ENCODE measurements around the gene MERTK. TPM values are rescaled to one million over a fixed set of nuclear protein-coding genes. Genes with fewer than 3 reads are reported as not detected.

The MERTK gene
- total and polyA plus RNA-seq, 2 of the 13 experiments (the other 11 are each of a cell fraction or from before 2014, with no cell fraction given), result 37.3 to 44.7 TPM

DNA sequence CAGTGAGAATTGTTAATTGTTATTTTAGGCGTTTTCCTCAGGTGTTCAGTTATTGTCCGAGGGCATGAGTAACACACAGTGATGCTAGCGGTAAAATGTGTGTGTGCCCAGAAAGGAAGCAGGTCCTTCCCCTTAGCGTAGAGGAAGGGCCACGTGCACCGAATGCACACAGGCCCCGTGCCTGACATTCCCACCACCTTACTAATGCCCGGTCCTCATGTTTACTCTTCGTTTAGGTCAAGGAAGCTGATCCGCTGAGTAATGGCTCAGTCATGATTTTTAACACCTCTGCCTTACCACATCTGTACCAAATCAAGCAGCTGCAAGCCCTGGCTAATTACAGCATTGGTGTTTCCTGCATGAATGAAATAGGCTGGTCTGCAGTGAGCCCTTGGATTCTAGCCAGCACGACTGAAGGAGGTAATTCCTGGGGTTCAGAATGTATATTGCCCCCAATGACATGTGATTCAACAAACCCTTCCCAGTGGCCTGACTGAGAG is 76.7 kb downstream of the MERTK start (continued):
- TF ChIP-seq SNAPC4 (CRISPR knock-in tag; IDR thresholded peaks at IDR 0.05) (no peak), MEF2D (CRISPR knock-in tag; IDR thresholded peaks at IDR 0.05) (no peak), ZFP1 (CRISPR knock-in tag; IDR thresholded peaks at IDR 0.05) (no peak), NAIF1 (CRISPR knock-in tag; IDR thresholded peaks at IDR 0.05; ENCODE audit: borderline replicate concordance) (no peak), ZFP37 (CRISPR knock-in tag; IDR thresholded peaks at IDR 0.05; ENCODE audit: borderline replicate concordance) (no peak), SP4 (CRISPR knock-in tag; IDR thresholded peaks at IDR 0.05) (no peak), PTBP1 (IDR thresholded peaks at IDR 0.05; ENCODE audit: low read depth, low read length, poor library complexity, severe bottlenecking) (no peak), SP2 (CRISPR knock-in tag; IDR thresholded peaks at IDR 0.05) (no peak), ZNF550 (CRISPR knock-in tag; IDR thresholded peaks at IDR 0.05; ENCODE audit: borderline replicate concordance) (no peak), NFYC (CRISPR knock-in tag; IDR thresholded peaks at IDR 0.05) (no peak), HES4 (CRISPR knock-in tag; IDR thresholded peaks at IDR 0.05; ENCODE audit: borderline replicate concordance) (no peak), ZBTB8A (CRISPR knock-in tag; IDR thresholded peaks at IDR 0.05; ENCODE audit: borderline replicate concordance, low read depth) (no peak), FIP1L1 (IDR thresholded peaks at IDR 0.05; ENCODE audit: borderline replicate concordance, insufficient read depth, low read depth, low read length) (no peak), ZNF253 (CRISPR knock-in tag; IDR thresholded peaks at IDR 0.05; ENCODE audit: borderline replicate concordance) (no peak), ZNF430 (CRISPR knock-in tag; IDR thresholded peaks at IDR 0.05) (no peak), SAFB2 (CRISPR knock-in tag; IDR thresholded peaks at IDR 0.05; ENCODE audit: borderline replicate concordance, low read depth) (no peak), BCL6 (CRISPR knock-in tag; IDR thresholded peaks at IDR 0.05) (no peak), ZNF709 (CRISPR knock-in tag; IDR thresholded peaks at IDR 0.05) (no peak), MXI1 (IDR thresholded peaks at IDR 0.05; ENCODE audit: borderline replicate concordance, low read depth, low read length) (peak; percentile 43; the same call in 1 of the 3 replicates), ZNF367 (CRISPR knock-in tag; IDR thresholded peaks at IDR 0.05; ENCODE audit: borderline replicate concordance) (no peak), ZBTB21 (CRISPR knock-in tag; IDR thresholded peaks at IDR 0.05) (no peak), ZNF510 (CRISPR knock-in tag; IDR thresholded peaks at IDR 0.05; ENCODE audit: low read depth) (no peak), RFXAP (CRISPR knock-in tag; IDR thresholded peaks at IDR 0.05; ENCODE audit: borderline replicate concordance) (no peak)
- TF ChIP-seq, protein P1, sequence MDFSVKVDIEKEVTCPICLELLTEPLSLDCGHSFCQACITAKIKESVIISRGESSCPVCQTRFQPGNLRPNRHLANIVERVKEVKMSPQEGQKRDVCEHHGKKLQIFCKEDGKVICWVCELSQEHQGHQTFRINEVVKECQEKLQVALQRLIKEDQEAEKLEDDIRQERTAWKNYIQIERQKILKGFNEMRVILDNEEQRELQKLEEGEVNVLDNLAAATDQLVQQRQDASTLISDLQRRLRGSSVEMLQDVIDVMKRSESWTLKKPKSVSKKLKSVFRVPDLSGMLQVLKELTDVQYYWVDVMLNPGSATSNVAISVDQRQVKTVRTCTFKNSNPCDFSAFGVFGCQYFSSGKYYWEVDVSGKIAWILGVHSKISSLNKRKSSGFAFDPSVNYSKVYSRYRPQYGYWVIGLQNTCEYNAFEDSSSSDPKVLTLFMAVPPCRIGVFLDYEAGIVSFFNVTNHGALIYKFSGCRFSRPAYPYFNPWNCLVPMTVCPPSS (IDR thresholded peaks at IDR 0.05), result no peak
- TF ChIP-seq, protein P2, sequence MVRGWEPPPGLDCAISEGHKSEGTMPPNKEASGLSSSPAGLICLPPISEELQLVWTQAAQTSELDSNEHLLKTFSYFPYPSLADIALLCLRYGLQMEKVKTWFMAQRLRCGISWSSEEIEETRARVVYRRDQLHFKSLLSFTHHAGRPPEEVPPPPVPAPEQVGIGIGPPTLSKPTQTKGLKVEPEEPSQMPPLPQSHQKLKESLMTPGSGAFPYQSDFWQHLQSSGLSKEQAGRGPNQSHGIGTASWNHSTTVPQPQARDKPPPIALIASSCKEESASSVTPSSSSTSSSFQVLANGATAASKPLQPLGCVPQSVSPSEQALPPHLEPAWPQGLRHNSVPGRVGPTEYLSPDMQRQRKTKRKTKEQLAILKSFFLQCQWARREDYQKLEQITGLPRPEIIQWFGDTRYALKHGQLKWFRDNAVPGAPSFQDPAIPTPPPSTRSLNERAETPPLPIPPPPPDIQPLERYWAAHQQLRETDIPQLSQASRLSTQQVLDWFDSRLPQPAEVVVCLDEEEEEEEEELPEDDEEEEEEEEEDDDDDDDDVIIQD (CRISPR knock-in tag; IDR thresholded peaks at IDR 0.05; ENCODE audit: low read depth), result no peak
